Measurements from ENCODE around the gene GKN2.

DNA sequence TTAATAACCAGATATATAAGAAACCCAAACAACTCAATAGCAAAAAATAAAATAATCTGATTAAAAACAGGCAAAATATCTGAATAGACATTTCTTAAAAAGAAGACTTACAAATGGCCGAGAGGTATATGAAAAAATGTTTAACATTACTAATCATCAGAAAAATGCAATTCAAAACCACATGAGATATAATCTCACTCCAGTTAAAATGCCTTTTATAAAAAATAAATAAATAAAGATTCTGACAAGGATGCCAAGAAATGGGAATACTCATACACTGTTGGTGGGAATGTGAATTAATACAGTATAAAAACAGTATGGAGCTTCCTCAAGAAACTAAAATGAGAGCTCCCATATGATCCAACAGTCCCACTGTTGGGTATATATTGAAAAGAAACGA lies 47.6 kb downstream of the GKN2 start:
- TF ChIP-seq, protein P1, sequence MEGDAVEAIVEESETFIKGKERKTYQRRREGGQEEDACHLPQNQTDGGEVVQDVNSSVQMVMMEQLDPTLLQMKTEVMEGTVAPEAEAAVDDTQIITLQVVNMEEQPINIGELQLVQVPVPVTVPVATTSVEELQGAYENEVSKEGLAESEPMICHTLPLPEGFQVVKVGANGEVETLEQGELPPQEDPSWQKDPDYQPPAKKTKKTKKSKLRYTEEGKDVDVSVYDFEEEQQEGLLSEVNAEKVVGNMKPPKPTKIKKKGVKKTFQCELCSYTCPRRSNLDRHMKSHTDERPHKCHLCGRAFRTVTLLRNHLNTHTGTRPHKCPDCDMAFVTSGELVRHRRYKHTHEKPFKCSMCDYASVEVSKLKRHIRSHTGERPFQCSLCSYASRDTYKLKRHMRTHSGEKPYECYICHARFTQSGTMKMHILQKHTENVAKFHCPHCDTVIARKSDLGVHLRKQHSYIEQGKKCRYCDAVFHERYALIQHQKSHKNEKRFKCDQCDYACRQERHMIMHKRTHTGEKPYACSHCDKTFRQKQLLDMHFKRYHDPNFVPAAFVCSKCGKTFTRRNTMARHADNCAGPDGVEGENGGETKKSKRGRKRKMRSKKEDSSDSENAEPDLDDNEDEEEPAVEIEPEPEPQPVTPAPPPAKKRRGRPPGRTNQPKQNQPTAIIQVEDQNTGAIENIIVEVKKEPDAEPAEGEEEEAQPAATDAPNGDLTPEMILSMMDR (IDR thresholded peaks at IDR 0.05) = no peak
- no peak for TF ChIP-seq POLR2A (IDR thresholded peaks at IDR 0.05)
